CD14-positive monocyte (primary cell): ENCODE measurements around the gene RSPO4. TPM values are rescaled to one million over a fixed set of nuclear protein-coding genes. Genes with fewer than 3 reads are reported as not detected.

Experiments
- DNase-seq, 3 donors: peaks; one replicate each; pipeline ENCODE4 v3.0.0-alpha.2; 2011 to 2022
- H2AFZ ChIP-seq: 2 replicates; pipeline ENCODE4 v1.6.0; 2012; ENCODE audit warnings: mild to moderate bottlenecking, low read depth, low read length, inconsistent platforms; ENCODE audit not compliant: insufficient read depth, poor library complexity, severe bottlenecking
- H3K27ac ChIP-seq, 2 donors: 1 replicate in 1 of 2; 2 replicates in 1 of 2; pipeline ENCODE4 v1.5.1; 2012 to 2013; ENCODE audit warnings: low read length in 2 of 2, control low read depth in 1 of 2, inconsistent platforms in 1 of 2, low read depth in 1 of 2, mild to moderate bottlenecking in 1 of 2
- H3K27me3 ChIP-seq, 2 donors: one replicate each; pipeline versions ENCODE4 v1.6.0 to v1.6.1; 2011 to 2013; ENCODE audit warnings: low read length in 2 of 2; ENCODE audit not compliant: control insufficient read depth in 2 of 2, insufficient read depth in 2 of 2
- H3K36me3 ChIP-seq, 2 donors: replicated peaks in 1 of 2; 1 replicate in 1 of 2; 2 replicates in 1 of 2; pipeline versions ENCODE4 v1.5.1 to v1.6.1; 2012 to 2013; ENCODE audit warnings: low read length in 2 of 2, control low read depth in 1 of 2, inconsistent platforms in 1 of 2, mild to moderate bottlenecking in 1 of 2; ENCODE audit not compliant: insufficient read depth in 2 of 2, control insufficient read depth in 1 of 2
- H3K4me1 ChIP-seq, 2 donors: 1 replicate in 1 of 2; 2 replicates in 1 of 2; pipeline versions ENCODE4 v1.5.1 to v1.6.1; 2012 to 2013; ENCODE audit warnings: low read length in 2 of 2, control low read depth in 1 of 2, inconsistent platforms in 1 of 2, mild to moderate bottlenecking in 1 of 2, moderate library complexity in 1 of 2; ENCODE audit not compliant: insufficient read depth in 2 of 2, control insufficient read depth in 1 of 2
- H3K4me2 ChIP-seq: replicated peaks from 2 replicates; pipeline ENCODE3; 2012; ENCODE audit warnings: low read length, moderate library complexity, mild to moderate bottlenecking; ENCODE audit not compliant: poor library complexity, severe bottlenecking; ENCODE audit errors: extremely low read depth
- H3K4me3 ChIP-seq, 3 experiments: fragments of 200-600 bp in 1 of 3; sonication (generic) in 1 of 3; replicated peaks in 1 of 3; 1 replicate in 2 of 3; 2 replicates in 1 of 3; pipeline ENCODE4 v1.5.1; 2011 to 2013; ENCODE audit warnings: low read length in 3 of 3, mild to moderate bottlenecking in 3 of 3, control low read depth in 2 of 3, low read depth in 2 of 3, inconsistent platforms in 1 of 3, moderate library complexity in 1 of 3
- H3K79me2 ChIP-seq: 2 replicates; pipeline ENCODE4 v1.6.0; 2012; ENCODE audit warnings: mild to moderate bottlenecking, control low read depth, inconsistent platforms, low read length, moderate library complexity; ENCODE audit not compliant: insufficient read depth
- H3K9ac ChIP-seq: 2 replicates; pipeline ENCODE4 v1.6.0; 2017; ENCODE audit warnings: low read length, mild to moderate bottlenecking; ENCODE audit not compliant: insufficient read depth, poor library complexity, severe bottlenecking
- H3K9me3 ChIP-seq, 2 donors: replicated peaks in 1 of 2; 1 replicate in 1 of 2; 2 replicates in 1 of 2; pipeline versions ENCODE4 v1.5.1 to v1.6.1; 2012 to 2013; ENCODE audit warnings: low read length in 2 of 2, control low read depth in 1 of 2; ENCODE audit not compliant: control insufficient read depth in 1 of 2, insufficient read depth in 1 of 2
- H4K20me1 ChIP-seq: 2 replicates; pipeline ENCODE4 v1.6.0; 2012; ENCODE audit warnings: mild to moderate bottlenecking, low read length, control low read depth, moderate library complexity; ENCODE audit not compliant: insufficient read depth
- H3K27ac Mint-ChIP-seq, 7 donors: one replicate each; pipeline ENCODE4 v1.8.0; 2020; ENCODE audit warnings: mild to moderate bottlenecking in 7 of 7, mixed read lengths in 7 of 7, moderate library complexity in 6 of 7, inconsistent platforms in 2 of 7
- H3K27me3 Mint-ChIP-seq, 3 donors: one replicate each; pipeline ENCODE4 v1.8.0; 2021 to 2022; ENCODE audit warnings: low read depth in 3 of 3, mild to moderate bottlenecking in 3 of 3, mixed read lengths in 3 of 3, moderate library complexity in 3 of 3, inconsistent platforms in 1 of 3
- H3K36me3 Mint-ChIP-seq, 2 donors: one replicate each; pipeline ENCODE4 v1.8.0; 2020; ENCODE audit warnings: mixed read lengths in 2 of 2, inconsistent platforms in 1 of 2, mild to moderate bottlenecking in 1 of 2
- H3K4me1 Mint-ChIP-seq: one replicate; pipeline ENCODE4 v1.8.0; 2020; ENCODE audit warnings: mild to moderate bottlenecking, mixed read lengths
- H3K4me3 Mint-ChIP-seq, 2 donors: one replicate each; pipeline ENCODE4 v1.8.0; 2020; ENCODE audit warnings: mild to moderate bottlenecking in 2 of 2, mixed read lengths in 2 of 2, moderate library complexity in 1 of 2
- H3K9me3 Mint-ChIP-seq, 7 donors: one replicate each; pipeline ENCODE4 v1.8.0; 2020 to 2022; ENCODE audit warnings: mixed read lengths in 7 of 7, mild to moderate bottlenecking in 6 of 7, moderate library complexity in 6 of 7, inconsistent platforms in 2 of 7
- WGBS: methylation state at CpG from one replicate; pipeline ENCODE4 v1.1.5; 2013; ENCODE audit warnings: missing lambda C conversion rate; ENCODE audit not compliant: insufficient coverage; 5-methylcytosine and 5-hydroxymethylcytosine counted together
- intact Hi-C, 2 donors: fragments of 100-400 bp; cut with micrococcal nuclease; formaldehyde crosslinking; loops; one replicate each; pipeline versions ENCODE4 v1.15.0 to v1.15.1; 2023
- polyA plus RNA-seq, 3 donors: library from polyadenylated mRNA; depleted of rRNA in 1 of 3; unstranded in 2 of 3; stranded (reverse) in 1 of 3; fragments of 300-500 nt in 2 of 3; fragments of >200 nt in 1 of 3; fragmentation: Illumina TruSeq in 2 of 3; gene quantifications; 1 replicate in 2 of 3; 2 replicates in 1 of 3; pipeline ENCODE4 v1.2.3, GENCODE V29; 2012 to 2021
- TF ChIP-seq, protein P1 (sequence below): fragments of 200-600 bp; IDR thresholded peaks from one replicate; pipeline ENCODE4 v1.8.0; 2022; ENCODE audit warnings: antibody characterized with exemption, mild to moderate bottlenecking

The RSPO4 gene
- polyA plus RNA-seq, 3 donors: not detected

DNA sequence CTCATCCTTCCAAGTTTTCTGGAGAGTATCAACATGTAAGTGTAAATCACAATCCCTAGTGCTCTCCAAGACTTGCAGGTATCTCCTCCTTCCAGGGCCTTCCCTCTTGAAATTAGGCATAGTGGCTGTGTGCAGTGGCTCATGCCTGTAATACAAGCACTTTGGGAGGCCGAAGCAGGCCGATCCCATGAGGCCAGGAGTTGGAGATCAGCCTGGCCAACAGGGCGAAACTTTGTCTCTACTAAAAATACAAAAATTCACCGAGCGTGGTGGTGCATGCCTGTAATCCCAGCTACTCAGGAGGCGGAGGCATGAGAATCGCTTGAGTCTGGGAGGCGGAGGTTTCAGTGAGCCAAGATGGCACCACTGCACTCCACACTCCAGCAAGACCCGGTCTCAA lies 76.6 kb downstream of the RSPO4 start:
- TF ChIP-seq, protein P1, sequence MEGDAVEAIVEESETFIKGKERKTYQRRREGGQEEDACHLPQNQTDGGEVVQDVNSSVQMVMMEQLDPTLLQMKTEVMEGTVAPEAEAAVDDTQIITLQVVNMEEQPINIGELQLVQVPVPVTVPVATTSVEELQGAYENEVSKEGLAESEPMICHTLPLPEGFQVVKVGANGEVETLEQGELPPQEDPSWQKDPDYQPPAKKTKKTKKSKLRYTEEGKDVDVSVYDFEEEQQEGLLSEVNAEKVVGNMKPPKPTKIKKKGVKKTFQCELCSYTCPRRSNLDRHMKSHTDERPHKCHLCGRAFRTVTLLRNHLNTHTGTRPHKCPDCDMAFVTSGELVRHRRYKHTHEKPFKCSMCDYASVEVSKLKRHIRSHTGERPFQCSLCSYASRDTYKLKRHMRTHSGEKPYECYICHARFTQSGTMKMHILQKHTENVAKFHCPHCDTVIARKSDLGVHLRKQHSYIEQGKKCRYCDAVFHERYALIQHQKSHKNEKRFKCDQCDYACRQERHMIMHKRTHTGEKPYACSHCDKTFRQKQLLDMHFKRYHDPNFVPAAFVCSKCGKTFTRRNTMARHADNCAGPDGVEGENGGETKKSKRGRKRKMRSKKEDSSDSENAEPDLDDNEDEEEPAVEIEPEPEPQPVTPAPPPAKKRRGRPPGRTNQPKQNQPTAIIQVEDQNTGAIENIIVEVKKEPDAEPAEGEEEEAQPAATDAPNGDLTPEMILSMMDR: no peak
- WGBS: 92% methylated on average over 2 of the region's 9 CpGs

DNA sequence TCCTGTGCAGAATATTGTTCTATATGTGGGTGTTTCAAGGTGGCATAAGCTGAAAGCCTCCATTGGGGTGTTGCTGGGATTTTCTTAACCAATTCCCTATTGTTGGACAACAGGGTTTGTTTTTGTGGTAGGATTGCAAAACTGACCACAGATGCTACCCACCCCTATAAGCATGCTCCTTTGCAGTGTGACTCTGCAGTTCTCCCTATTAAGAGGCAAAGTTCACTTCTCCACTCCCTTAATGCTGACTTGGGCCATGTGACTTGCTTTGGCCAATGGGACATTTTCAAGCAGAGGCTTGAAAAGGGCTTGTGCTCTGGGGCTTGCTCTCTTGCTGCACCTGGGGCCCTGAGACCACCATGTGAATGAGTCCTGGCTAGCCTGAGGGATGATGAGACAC lies 77.5 kb downstream of the RSPO4 start:
- peak; percentile 54 to 79 (median 76) for DNase-seq
- Histone ChIP-seq H3K9me3 (no peaks in the 10 kb centered on the region), H3K27me3 (no peaks in the 10 kb centered on the region), H3K36me3 (no peaks in the 10 kb centered on the region), H3K4me1 (peaks cover 39 to 40% of the 10 kb centered on the region in 2 donors), H3K27ac (peak overlapping the region; percentile 5 to 29), H3K4me2 (peak overlapping the region; percentile 46), H2AFZ (no peak overlapping the region), H3K9ac (no peak overlapping the region), H3K79me2 (no peaks in the 10 kb centered on the region), H3K4me3 (peak overlapping the region in 1 of 3 experiments; percentile 33), H4K20me1 (no peaks in the 10 kb centered on the region)
- peaks cover 41% of the 10 kb centered on the region for H3K4me1 Mint-ChIP-seq
- peaks cover 0 to 3% of the 10 kb centered on the region in 2 donors for H3K36me3 Mint-ChIP-seq
- TF ChIP-seq, protein P1: no peak
- H3K4me3 Mint-ChIP-seq: no peak overlapping the region
- H3K27me3 Mint-ChIP-seq: peaks cover 3 to 5% (median 4%) of the 10 kb centered on the region in 3 donors
- H3K27ac Mint-ChIP-seq: peak overlapping the region; percentile 75 to 93 (median 90)
- intact Hi-C loops: no loop called here
- H3K9me3 Mint-ChIP-seq: peaks cover 0 to 7% (median 4%) of the 10 kb centered on the region in 7 donors

More for the DNA sequence above, 76.6 kb downstream of the RSPO4 start:
- Histone ChIP-seq H3K9ac (no peak overlapping the region), H2AFZ (no peak overlapping the region), H3K27me3 (no peaks in the 10 kb centered on the region), H3K4me2 (no peak overlapping the region), H3K4me1 (peaks cover 31 to 33% of the 10 kb centered on the region in 2 donors), H3K79me2 (no peaks in the 10 kb centered on the region), H3K36me3 (no peaks in the 10 kb centered on the region), H4K20me1 (no peaks in the 10 kb centered on the region), H3K4me3 (no peak overlapping the region), H3K27ac (no peak overlapping the region), H3K9me3 (peaks cover 4 to 8% of the 10 kb centered on the region in 2 donors)
- Mint-ChIP-seq H3K4me1 (peaks cover 34% of the 10 kb centered on the region), H3K27ac (peak overlapping the region in 1 of 7 donors; percentile 91), H3K36me3 (peaks cover 0 to 3% of the 10 kb centered on the region in 2 donors), H3K27me3 (peaks cover 2 to 5% (median 3%) of the 10 kb centered on the region in 3 donors), H3K9me3 (peaks cover 2 to 14% (median 11%) of the 10 kb centered on the region in 7 donors), H3K4me3 (no peak overlapping the region)
- intact Hi-C loops: no loop called here
- no peak for DNase-seq
